ENCODE measurements around the gene LSS.
"Not testable (repeated sequence)": the region's sequence is repeated elsewhere in the genome, so short reads cannot be mapped to it uniquely, and the experiment has no call there.

The LSS gene

DNA sequence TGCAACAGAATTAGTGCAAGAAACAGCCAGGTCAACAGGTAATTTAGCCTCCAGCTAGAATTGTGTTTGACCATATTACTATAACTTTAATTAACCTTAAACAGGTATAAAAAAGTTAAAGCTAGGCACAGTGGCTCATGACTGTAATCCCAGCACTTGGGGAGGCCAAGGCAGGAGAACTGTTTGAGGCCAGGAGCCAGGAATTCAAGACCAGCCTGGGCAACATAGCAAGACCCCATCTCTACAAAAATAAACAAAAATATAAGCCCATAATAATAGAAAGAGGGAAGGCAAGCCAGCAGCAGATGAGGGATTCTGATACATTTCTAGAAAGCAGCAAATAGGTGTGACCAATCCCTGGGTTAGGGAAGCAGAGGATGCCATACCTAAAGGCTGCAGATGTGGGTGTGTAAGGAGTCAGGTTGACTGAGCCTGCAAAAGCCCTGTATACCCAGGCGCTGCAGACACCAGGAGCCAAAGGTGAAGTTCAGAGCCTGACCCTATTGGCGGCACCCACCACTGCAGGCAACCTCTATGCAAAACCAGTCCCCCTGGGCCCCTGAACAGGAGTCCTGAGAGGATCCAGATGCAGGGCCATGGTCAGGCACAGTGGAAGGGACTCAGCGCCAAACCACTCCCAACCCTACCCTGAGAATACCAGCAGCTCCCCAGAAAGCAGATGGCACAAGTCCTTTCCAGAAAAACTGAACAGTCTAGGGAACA is 19.3 kb upstream of the LSS start:
- DNase-seq (ENCODE audit: low spot score): no peak
- Histone ChIP-seq H3K27ac (no peak overlapping the region), H3K4me3 (no peak overlapping the region)
- TF ChIP-seq, protein P1, sequence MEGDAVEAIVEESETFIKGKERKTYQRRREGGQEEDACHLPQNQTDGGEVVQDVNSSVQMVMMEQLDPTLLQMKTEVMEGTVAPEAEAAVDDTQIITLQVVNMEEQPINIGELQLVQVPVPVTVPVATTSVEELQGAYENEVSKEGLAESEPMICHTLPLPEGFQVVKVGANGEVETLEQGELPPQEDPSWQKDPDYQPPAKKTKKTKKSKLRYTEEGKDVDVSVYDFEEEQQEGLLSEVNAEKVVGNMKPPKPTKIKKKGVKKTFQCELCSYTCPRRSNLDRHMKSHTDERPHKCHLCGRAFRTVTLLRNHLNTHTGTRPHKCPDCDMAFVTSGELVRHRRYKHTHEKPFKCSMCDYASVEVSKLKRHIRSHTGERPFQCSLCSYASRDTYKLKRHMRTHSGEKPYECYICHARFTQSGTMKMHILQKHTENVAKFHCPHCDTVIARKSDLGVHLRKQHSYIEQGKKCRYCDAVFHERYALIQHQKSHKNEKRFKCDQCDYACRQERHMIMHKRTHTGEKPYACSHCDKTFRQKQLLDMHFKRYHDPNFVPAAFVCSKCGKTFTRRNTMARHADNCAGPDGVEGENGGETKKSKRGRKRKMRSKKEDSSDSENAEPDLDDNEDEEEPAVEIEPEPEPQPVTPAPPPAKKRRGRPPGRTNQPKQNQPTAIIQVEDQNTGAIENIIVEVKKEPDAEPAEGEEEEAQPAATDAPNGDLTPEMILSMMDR (IDR thresholded peaks at IDR 0.05): no peak

- TF ChIP-seq, protein P1 (IDR thresholded peaks at IDR 0.05): no peak
- no peak for DNase-seq (ENCODE audit: low spot score)
- H3K27ac ChIP-seq: no peak overlapping the region
- no peak overlapping the region for H3K4me3 ChIP-seq
Measured at GRCh38 chr21:46246345-46246744, 17.8 kb upstream of the LSS start.

DNA sequence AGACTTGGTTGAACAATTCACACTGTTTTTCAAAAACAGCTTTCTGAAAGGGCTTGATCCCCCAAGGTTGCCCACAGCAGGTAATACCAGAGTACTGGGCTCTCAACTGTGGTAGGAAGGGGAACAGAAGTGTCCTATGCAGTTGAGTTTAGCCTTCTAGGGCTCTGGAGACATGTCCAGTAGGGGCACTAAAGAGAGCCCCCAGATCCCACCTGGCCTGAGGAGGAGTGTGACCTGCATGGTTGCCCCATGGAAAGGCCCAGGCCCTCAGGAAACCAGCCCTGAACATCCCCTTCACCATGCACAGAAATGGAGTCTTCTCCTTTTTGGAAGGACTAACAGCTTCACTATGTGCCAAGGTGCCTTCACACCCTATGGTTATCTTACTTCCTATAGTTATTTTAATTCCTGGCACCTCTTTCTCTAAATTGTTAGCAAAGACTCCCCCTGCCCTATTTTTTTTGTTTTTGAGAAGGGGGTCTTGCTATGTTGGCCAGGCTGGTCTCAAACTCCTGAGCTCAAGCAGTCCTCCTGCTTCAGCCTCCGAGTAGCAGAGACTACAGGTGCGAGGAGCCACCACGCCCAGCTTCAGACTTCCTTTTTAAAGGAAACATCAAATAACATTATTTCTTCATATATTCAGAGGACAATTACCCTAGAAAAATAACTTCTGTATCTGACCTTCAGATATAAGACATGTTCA is 16.8 kb upstream of the LSS start:
- DNase-seq (ENCODE audit: low spot score): no peak
- Histone ChIP-seq H3K27ac (no peak overlapping the region), H3K4me3 (no peak overlapping the region)
- TF ChIP-seq, protein P1 (IDR thresholded peaks at IDR 0.05): no peak

DNA sequence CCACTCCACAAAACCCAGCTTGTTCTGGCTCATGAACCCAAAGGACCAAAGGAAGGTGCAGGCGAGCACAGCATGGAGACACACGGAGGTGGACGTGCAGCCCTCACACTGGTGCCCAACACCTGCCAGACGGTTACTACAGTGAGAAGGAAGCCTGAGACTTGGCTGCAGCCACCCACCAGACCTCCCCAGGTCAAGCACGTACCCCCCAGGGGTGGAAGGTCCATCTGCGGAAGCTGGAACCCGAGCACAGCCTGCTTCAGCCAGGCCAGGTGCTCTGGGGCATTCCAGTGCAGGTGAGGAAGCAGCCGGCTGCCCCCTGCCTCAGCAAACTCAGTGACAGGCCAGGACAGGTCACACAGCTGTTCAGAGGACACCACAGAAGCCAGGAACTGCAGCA is 16.0 kb upstream of the LSS start:
- Histone ChIP-seq H3K4me3 (no peak overlapping the region), H3K27ac (no peak overlapping the region)
- DNase-seq (ENCODE audit: low spot score): no peak
- TF ChIP-seq, protein P1 (IDR thresholded peaks at IDR 0.05): no peak

GRCh38 chr21:46243960-46244361 is 15.4 kb upstream of the LSS start:
- Histone ChIP-seq H3K27ac (no peak overlapping the region), H3K4me3 (no peak overlapping the region)
- no peak for DNase-seq (ENCODE audit: low spot score)
- TF ChIP-seq, protein P1 (IDR thresholded peaks at IDR 0.05): no peak

GRCh38 chr21:46243325-46243724 is 14.8 kb upstream of the LSS start:
- no peak overlapping the region for H3K27ac ChIP-seq
- DNase-seq (ENCODE audit: low spot score): no peak
- TF ChIP-seq, protein P1 (IDR thresholded peaks at IDR 0.05): no peak
- H3K4me3 ChIP-seq: no peak overlapping the region

DNA sequence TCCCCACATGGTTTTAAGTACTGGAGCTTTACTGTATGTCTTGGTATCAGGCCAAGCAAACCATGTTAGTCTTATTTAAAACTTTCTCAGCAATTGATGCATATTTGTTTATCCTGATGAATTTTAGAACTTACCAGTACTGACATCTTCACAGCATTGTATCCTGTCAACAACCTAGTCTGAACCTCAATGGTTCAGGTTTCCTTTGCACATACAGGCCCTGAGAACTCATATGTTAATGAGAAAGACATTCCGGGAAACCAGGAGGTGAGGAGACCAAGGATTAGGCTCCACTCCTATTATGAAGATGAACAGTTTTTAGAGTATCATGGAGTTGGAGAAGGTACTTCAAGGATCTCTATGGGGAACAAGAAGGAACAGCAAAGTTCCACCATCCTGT is 13.0 kb upstream of the LSS start:
- H3K4me3 ChIP-seq; H3K27ac ChIP-seq; DNase-seq (ENCODE audit: low spot score): not testable (repeated sequence)
